Upper lobe of right lung (tissue), 1 donor: Measurements from ENCODE around the gene CDC42BPG. TPM values are rescaled to one million over a fixed set of nuclear protein-coding genes. Genes with fewer than 3 reads are reported as not detected.
A peak's percentile ranks its signal among the peaks of the same experiment; 100 is the strongest.

Experiments
- ATAC-seq: fragments of 200-7000 bp; cut with Tn5 transposase; one replicate; pipeline ENCODE4 v1.9.1; 2020; ENCODE audit warnings: mild to moderate bottlenecking, moderate library complexity
- DNase-seq: peaks from one replicate; pipeline ENCODE4 v3.0.0-alpha.2; 2020
- H3K27ac ChIP-seq: fragments of 200-600 bp; one replicate; pipeline ENCODE4 v1.8.0; 2022
- H3K27me3 ChIP-seq: fragments of 200-600 bp; one replicate; pipeline ENCODE4 v1.8.0; 2022; ENCODE audit warnings: mild to moderate bottlenecking
- H3K36me3 ChIP-seq: fragments of 200-600 bp; one replicate; pipeline ENCODE4 v1.8.0; 2022
- H3K4me1 ChIP-seq: fragments of 200-600 bp; one replicate; pipeline ENCODE4 v1.8.0; 2022
- H3K4me3 ChIP-seq: fragments of 200-600 bp; one replicate; pipeline ENCODE4 v1.8.0; 2022; ENCODE audit warnings: mild to moderate bottlenecking
- H3K9me3 ChIP-seq: fragments of 200-600 bp; one replicate; pipeline ENCODE4 v1.8.0; 2022
- CTCF ChIP-seq: fragments of 200-600 bp; IDR thresholded peaks from one replicate; pipeline ENCODE4 v1.8.0; 2022; ENCODE audit warnings: antibody characterized with exemption
- intact Hi-C: fragments of 100-400 bp; cut with DNase I; formaldehyde crosslinking; loops from one replicate; pipeline ENCODE4 v1.11.0; 2022
- total RNA-seq: library from RNA; stranded (reverse); fragmentation: NEBNext Ultra II Directional; extraction: Animal tissue kit (Norgen Biotek cat#: 25700); gene quantifications from one replicate; pipeline ENCODE4 v1.2.1, GENCODE V29; 2021
- donor health status: DM: no; HTN: yes; CAD: no; lungs with severe emphysema.

CDC42BPG gene
- total RNA-seq, 1 donor from 2014 or later = 20.9 TPM

DNA sequence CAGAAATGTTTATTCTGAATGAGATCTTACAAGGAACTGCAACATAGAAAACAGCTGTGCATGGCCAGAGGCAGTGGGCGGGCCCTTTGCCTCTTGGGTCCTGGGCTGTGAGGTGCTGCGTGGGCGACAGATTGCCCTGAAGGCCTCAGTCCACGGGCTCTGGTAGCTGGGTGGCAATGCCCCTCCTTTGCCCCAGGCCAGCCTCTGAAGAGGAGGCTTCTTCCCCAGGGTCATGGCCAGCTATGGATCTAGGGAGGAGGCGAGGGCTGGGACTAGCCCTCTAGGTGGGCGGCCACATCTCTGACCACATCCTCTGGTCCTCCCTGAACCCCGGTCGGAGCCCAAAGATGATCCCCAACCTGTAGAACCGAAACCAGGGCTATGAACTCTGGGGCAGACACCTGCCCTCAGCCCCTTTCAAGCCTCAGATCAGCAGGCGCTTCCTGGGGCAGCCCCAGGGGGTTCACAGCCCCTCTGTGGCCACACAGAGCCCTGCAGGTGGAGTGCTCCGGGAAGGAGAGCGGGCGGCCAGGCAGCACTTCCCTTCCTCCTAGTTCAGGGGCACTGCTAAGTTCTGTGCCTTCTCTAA, 6.6 kb upstream of the CDC42BPG start:
- Histone ChIP-seq H3K9me3 (no peaks in the 10 kb centered on the region), H3K4me3 (no peak overlapping the region), H3K27me3 (no peaks in the 10 kb centered on the region), H3K4me1 (peaks cover 72% of the 10 kb centered on the region), H3K27ac (peak overlapping the region; percentile 44), H3K36me3 (peaks cover 16% of the 10 kb centered on the region)
- DNase-seq (no peak), ATAC-seq (no peak)
- intact Hi-C loops = no loop called here
- no peak for TF ChIP-seq CTCF

GRCh38 chr11:64849598-64850356, 5.3 kb upstream of the CDC42BPG start:
- intact Hi-C loops = loop anchor here (5.0 kb wide), 1 partner anchor 43 kb away; no protein-coding TSS in a partner anchor
- DNase-seq = no peak
- H3K4me1 ChIP-seq = peaks cover 59% of the 10 kb centered on the region

DNA sequence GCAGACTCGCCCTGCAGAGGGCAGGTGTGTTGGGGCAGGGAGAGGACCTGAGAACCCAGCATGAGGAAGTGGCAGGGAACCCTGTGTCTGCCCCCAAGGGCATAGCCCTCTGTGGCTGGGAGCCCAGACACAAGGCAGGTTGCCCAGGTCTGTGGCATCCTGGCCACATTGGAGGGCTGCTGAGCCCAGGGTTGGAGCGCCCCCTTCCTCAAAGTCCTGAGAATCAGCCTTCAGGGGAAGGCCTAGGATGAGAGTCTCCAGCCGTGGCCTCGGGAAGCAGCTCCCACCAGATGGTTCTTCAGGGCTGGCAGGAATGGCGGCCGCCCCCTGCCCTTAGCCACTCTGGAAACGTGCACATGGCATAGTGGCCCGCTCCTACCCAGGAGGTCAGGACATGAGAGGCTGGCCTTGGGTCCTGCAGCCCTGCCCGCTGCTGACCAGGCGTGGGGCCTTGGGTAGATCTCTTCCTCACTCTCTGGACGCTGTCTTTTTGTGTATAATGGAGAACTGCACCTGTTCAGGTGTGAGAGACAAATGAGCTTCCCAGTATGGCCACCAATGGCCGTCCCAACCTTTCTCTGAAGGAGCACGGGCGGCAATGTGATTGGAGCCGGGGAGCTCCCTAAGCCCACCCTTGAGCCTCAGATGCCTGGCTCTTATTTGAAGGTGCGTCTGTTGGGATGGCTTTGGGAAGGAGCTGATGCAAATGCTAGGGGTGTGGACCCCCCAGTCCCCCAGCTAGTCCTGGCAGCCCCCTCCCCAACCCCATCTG, 4.6 kb upstream of the CDC42BPG start:
- no peak for TF ChIP-seq CTCF
- Histone ChIP-seq H3K4me3 (no peak overlapping the region), H3K27me3 (no peaks in the 10 kb centered on the region)

More at GRCh38 chr11:64849598-64850356, 5.3 kb upstream of the CDC42BPG start:
- Histone ChIP-seq H3K27ac (peak overlapping the region; percentile 44), H3K9me3 (no peaks in the 10 kb centered on the region), H3K4me3 (no peak overlapping the region), H3K36me3 (peaks cover 16% of the 10 kb centered on the region), H3K27me3 (no peaks in the 10 kb centered on the region)
- no peak for ATAC-seq
- TF ChIP-seq CTCF = no peak

GRCh38 chr11:64848214-64848825, 3.9 kb upstream of the CDC42BPG start:
- peaks cover 47% of the 10 kb centered on the region for H3K4me1 ChIP-seq

More for the DNA sequence above, 4.6 kb upstream of the CDC42BPG start:
- H3K4me1 ChIP-seq = peaks cover 51% of the 10 kb centered on the region
- ATAC-seq (no peak), DNase-seq (no peak)
- intact Hi-C loops = loop anchor here (5.0 kb wide), 1 partner anchor 43 kb away; no protein-coding TSS in a partner anchor
- H3K9me3 ChIP-seq = no peaks in the 10 kb centered on the region
- peaks cover 8% of the 10 kb centered on the region for H3K36me3 ChIP-seq
- peak overlapping the region; percentile 44 for H3K27ac ChIP-seq

More at GRCh38 chr11:64848214-64848825, 3.9 kb upstream of the CDC42BPG start:
- Histone ChIP-seq H3K4me3 (no peak overlapping the region), H3K27me3 (no peaks in the 10 kb centered on the region), H3K9me3 (no peaks in the 10 kb centered on the region), H3K36me3 (peaks cover 4% of the 10 kb centered on the region), H3K27ac (peak overlapping the region; percentile 19)
- no peak for TF ChIP-seq CTCF
- intact Hi-C loops = loop anchor here (5.0 kb wide), 1 partner anchor 44 kb away; no protein-coding TSS in a partner anchor
- no peak for ATAC-seq
- DNase-seq = no peak
